HUES6 (cell line): ENCODE measurements around the gene ADPRHL1.
"Not testable (repeated sequence)": the region's sequence is repeated elsewhere in the genome, so short reads cannot be mapped to it uniquely, and the experiment has no call there.

Experiments used
- H3K27ac ChIP-seq: 2 replicates; pipeline ENCODE4 v1.7.0; 2013; ENCODE audit warnings: low read depth, mild to moderate bottlenecking, low read length, inconsistent platforms
- H3K27me3 ChIP-seq: 2 replicates; pipeline ENCODE4 v1.6.1; 2013; ENCODE audit warnings: low read length; ENCODE audit not compliant: control insufficient read depth, insufficient read depth
- H3K36me3 ChIP-seq: 2 replicates; pipeline ENCODE4 v1.6.1; 2013; ENCODE audit warnings: low read length; ENCODE audit not compliant: control insufficient read depth, insufficient read depth
- H3K4me1 ChIP-seq: 2 replicates; pipeline ENCODE4 v1.6.1; 2013; ENCODE audit warnings: low read length; ENCODE audit not compliant: control insufficient read depth, insufficient read depth
- H3K4me3 ChIP-seq: 2 replicates; pipeline ENCODE4 v1.5.1; 2013; ENCODE audit warnings: low read depth, low read length
- H3K9ac ChIP-seq: one replicate; pipeline ENCODE4 v1.6.1; 2013; ENCODE audit warnings: mild to moderate bottlenecking, low read length
- H3K9me3 ChIP-seq: 2 replicates; pipeline ENCODE4 v1.6.1; 2013; ENCODE audit warnings: low read depth, low read length; ENCODE audit not compliant: control insufficient read depth, insufficient read depth

Gene ADPRHL1

GRCh38 chr13:113445791-113446487, 7.3 kb downstream of the ADPRHL1 start:
- H3K4me1 ChIP-seq = peaks cover 9% of the 10 kb centered on the region; the same call in 1 of the 2 replicates
- H3K27ac ChIP-seq = no peak overlapping the region

DNA sequence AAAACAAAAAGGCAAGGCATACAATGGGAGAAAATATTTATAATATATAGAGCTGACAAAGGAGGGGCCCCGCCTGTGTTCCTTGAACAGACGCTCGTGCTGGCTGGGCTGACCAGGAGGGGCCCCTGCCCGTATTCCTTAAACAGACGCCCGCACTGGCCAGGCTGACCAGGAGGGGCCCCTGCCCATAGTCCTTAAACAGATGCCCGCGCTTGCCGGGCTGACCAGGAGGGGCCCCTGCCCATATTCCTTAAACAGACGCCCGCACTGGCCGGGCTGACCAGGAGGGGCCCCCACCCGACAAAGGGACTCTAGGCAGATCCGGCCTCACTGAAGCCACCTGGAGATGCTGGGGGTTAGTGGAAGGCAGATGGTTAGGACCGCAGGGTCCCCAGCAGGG, 9.3 kb downstream of the ADPRHL1 start:
- Histone ChIP-seq H3K4me3 (no peak overlapping the region), H3K27ac (no peak overlapping the region), H3K4me1 (peaks cover 9% of the 10 kb centered on the region; the same call in 1 of the 2 replicates), H3K36me3 (peaks cover 12% of the 10 kb centered on the region), H3K9me3 (peaks cover 4% of the 10 kb centered on the region; the same call in 1 of the 2 replicates), H3K27me3 (no peaks in the 10 kb centered on the region), H3K9ac (no peak overlapping the region)

More at GRCh38 chr13:113445791-113446487, 7.3 kb downstream of the ADPRHL1 start:
- Histone ChIP-seq H3K9me3 (peaks cover 4% of the 10 kb centered on the region; the same call in 1 of the 2 replicates), H3K27me3 (no peaks in the 10 kb centered on the region), H3K36me3 (peaks cover 12% of the 10 kb centered on the region), H3K9ac (no peak overlapping the region), H3K4me3 (no peak overlapping the region)

DNA sequence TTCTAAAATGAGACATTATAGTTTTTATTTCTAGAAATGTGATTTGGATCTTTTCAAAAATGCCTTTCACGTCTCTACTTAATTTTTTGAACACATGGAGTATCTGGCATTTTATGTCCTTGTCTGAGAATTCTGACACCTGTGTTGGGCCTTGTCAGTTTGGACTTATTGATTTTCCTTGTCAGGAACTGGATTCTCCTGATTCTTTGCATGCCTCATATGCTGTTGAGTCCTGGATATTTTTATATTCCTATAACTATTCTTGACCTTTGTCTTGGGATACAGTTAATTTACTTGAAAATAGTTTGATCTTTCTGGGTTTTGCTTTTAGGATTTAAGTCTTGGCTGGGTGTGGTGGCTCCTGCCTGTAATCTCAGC, 10.3 kb downstream of the ADPRHL1 start:
- Histone ChIP-seq H3K36me3 (peaks cover 12% of the 10 kb centered on the region), H3K4me3 (no peak overlapping the region), H3K4me1 (peaks cover 4% of the 10 kb centered on the region; the same call in 1 of the 2 replicates), H3K9ac (no peak overlapping the region), H3K9me3 (peaks cover 4% of the 10 kb centered on the region; the same call in 1 of the 2 replicates), H3K27me3 (no peaks in the 10 kb centered on the region), H3K27ac (no peak overlapping the region)

- peaks cover 4% of the 10 kb centered on the region; the same call in 1 of the 2 replicates for H3K9me3 ChIP-seq
- H3K9ac ChIP-seq = no peak overlapping the region
- H3K36me3 ChIP-seq = peaks cover 12% of the 10 kb centered on the region
- no peak overlapping the region for H3K4me3 ChIP-seq
- peaks cover 4% of the 10 kb centered on the region; the same call in 1 of the 2 replicates for H3K4me1 ChIP-seq
- no peak overlapping the region for H3K27ac ChIP-seq
- H3K27me3 ChIP-seq = no peaks in the 10 kb centered on the region
These were observed 10.8 kb downstream of the ADPRHL1 start for GRCh38 chr13:113442354-113442984.

- Histone ChIP-seq H3K4me3 (no peak overlapping the region), H3K27me3 (no peaks in the 10 kb centered on the region), H3K9ac (no peak overlapping the region), H3K36me3 (peaks cover 7% of the 10 kb centered on the region), H3K9me3 (no peaks in the 10 kb centered on the region; the same call in 1 of the 2 replicates), H3K4me1 (peaks cover 4% of the 10 kb centered on the region; the same call in 1 of the 2 replicates), H3K27ac (no peak overlapping the region)
These were observed 11.6 kb downstream of the ADPRHL1 start for GRCh38 chr13:113441661-113442060.

DNA sequence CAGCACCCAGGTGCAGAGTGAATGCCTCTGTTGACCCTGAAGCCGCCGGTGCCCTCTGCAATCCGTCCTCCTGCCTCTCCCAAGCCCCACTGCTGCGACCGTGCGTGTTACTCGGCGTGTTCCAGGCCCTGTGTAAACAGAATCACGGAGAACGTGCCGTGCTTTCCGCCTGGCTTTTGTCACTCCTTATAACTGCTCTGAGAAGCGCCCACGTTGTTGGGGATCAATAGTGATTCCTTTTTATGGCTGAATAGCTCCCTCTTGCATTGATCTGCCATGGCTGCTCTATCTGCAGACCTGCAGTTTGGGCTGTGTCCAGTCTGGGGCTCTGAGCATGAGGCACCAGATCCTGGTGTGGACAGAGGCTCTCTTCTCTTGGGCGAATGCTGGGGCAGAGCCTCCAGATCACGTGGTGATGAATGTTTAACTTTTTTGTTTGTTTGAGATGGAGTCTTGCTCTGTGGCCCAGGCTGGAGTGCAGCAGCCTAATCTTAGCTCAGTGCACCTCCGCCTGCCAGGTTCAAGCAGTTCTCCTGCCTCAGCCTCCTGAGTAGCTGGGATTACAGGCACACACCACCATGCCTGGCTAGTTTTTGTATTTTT, 15.8 kb downstream of the ADPRHL1 start:
- Histone ChIP-seq H3K9ac (no peak overlapping the region), H3K36me3 (0 out of 2 replicates have a peak, but pooled peaks cover 4% of the 10 kb centered on the region), H3K4me3 (no peak overlapping the region), H3K9me3 (no peaks in the 10 kb centered on the region), H3K27me3 (no peaks in the 10 kb centered on the region), H3K27ac (no peak overlapping the region), H3K4me1 (no peaks in the 10 kb centered on the region)

- H3K4me3 ChIP-seq, H3K27ac ChIP-seq, H3K9me3 ChIP-seq, H3K9ac ChIP-seq, H3K27me3 ChIP-seq, H3K36me3 ChIP-seq, H3K4me1 ChIP-seq: not testable (repeated sequence)
These were observed 16.4 kb downstream of the ADPRHL1 start for GRCh38 chr13:113436866-113437265.

DNA sequence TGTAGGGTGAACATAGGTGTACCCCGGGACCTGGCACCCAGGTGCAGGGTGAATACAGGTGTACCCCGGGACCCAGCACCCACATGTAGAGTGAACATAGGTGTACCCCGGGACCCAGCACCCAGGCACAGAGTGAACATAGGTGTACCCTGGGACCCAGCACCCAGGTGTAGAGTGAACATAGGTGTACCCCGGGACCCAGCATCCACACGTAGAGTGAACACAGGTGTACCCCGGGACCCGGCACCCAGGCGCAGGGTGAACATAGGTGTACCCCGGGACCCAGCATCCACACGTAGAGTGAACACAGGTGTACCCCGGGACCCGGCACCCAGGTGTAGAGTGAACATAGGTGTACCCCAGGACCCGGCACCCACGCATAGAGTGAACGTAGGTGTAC, 17.4 kb downstream of the ADPRHL1 start:
- H3K27me3 ChIP-seq, H3K27ac ChIP-seq, H3K4me1 ChIP-seq, H3K9ac ChIP-seq, H3K4me3 ChIP-seq, H3K9me3 ChIP-seq, H3K36me3 ChIP-seq: not testable (repeated sequence)

- Histone ChIP-seq H3K9ac (no peak overlapping the region), H3K4me3 (no peak overlapping the region), H3K4me1 (no peaks in the 10 kb centered on the region), H3K9me3 (no peaks in the 10 kb centered on the region), H3K36me3 (no peaks in the 10 kb centered on the region), H3K27ac (no peak overlapping the region), H3K27me3 (no peaks in the 10 kb centered on the region)
These were observed 19.8 kb downstream of the ADPRHL1 start for GRCh38 chr13:113433391-113433916.

DNA sequence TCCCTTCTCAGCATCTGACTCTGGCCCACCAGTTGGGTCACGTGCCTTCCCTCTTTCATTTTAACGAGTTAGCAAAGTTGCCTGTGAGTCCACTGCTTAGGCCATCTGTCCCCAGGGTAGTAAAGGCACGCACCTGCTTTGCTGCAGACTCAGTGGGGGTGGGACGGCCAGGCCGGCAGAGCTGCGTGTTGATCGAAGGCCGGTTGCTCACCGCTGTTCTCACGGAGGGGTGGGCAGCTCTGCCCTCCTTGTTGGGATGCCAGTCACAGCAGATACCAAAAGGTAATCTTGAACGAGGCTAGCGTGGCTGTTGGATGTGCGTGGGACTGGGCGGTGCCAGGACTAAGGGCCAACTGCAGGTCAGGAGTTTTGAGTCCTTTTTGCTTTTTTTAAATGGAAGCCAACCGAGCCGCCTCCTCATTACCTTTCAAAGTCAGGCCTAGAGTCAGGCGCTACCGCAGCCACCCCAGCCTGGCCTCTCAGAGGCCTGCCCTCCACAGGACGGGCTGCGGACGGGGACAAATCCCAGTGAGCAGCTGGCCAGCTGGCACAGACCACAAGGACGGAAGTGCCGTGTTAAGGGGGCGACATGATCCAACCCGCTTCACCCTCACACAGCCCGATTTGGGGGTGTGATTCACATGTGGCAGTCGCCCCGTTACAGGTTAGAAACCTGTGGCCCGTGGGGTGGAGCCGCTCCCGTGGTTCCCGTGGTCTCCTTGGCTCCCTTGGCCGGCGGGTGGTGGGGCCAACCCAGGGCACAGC, 20.6 kb downstream of the ADPRHL1 start:
- H3K4me1 ChIP-seq = no peaks in the 10 kb centered on the region

More for the DNA sequence above, 20.6 kb downstream of the ADPRHL1 start:
- H3K9ac ChIP-seq = no peak overlapping the region
- no peak overlapping the region for H3K4me3 ChIP-seq
- no peaks in the 10 kb centered on the region for H3K9me3 ChIP-seq
- H3K27me3 ChIP-seq = no peaks in the 10 kb centered on the region
- H3K36me3 ChIP-seq = no peaks in the 10 kb centered on the region
- no peak overlapping the region for H3K27ac ChIP-seq
